Endothelial cell (in vitro differentiated cells): Measurements from ENCODE around the gene PECR. TPM values are rescaled to one million over a fixed set of nuclear protein-coding genes. Genes with fewer than 3 reads are reported as not detected.

ENCODE experiments used
- DNase-seq: peaks from one replicate; pipeline ENCODE4 v3.0.0; 2021; ENCODE audit warnings: low spot score
- H3K27ac Mint-ChIP-seq: one replicate; pipeline ENCODE4 v1.8.0; 2021; ENCODE audit warnings: mixed read lengths, inconsistent platforms; ENCODE audit not compliant: unreplicated experiment
- H3K27me3 Mint-ChIP-seq: one replicate; pipeline ENCODE4 v1.8.0; 2021; ENCODE audit warnings: mild to moderate bottlenecking, moderate library complexity, mixed read lengths, inconsistent platforms; ENCODE audit not compliant: unreplicated experiment
- H3K36me3 Mint-ChIP-seq: one replicate; pipeline ENCODE4 v1.8.0; 2021; ENCODE audit warnings: mild to moderate bottlenecking, low read depth, mixed read lengths, inconsistent platforms; ENCODE audit not compliant: unreplicated experiment
- H3K4me1 Mint-ChIP-seq: one replicate; pipeline ENCODE4 v1.8.0; 2021; ENCODE audit warnings: mild to moderate bottlenecking, mixed read lengths, inconsistent platforms; ENCODE audit not compliant: unreplicated experiment
- H3K4me3 Mint-ChIP-seq: one replicate; pipeline ENCODE4 v1.8.0; 2021; ENCODE audit warnings: mild to moderate bottlenecking, mixed read lengths, inconsistent platforms; ENCODE audit not compliant: unreplicated experiment
- H3K9me3 Mint-ChIP-seq: one replicate; pipeline ENCODE4 v1.8.0; 2021; ENCODE audit warnings: mixed read lengths, inconsistent platforms; ENCODE audit not compliant: unreplicated experiment
- CTCF ChIP-seq: fragments of 200-600 bp; sonication (generic); IDR thresholded peaks from one replicate; pipeline ENCODE4 v1.5.0; 2021; ENCODE audit warnings: antibody characterized with exemption; ENCODE audit not compliant: unreplicated experiment
- total RNA-seq: library from RNA; stranded (reverse); fragmentation: NEBNext Ultra II Directional; extraction: Animal tissue kit (Norgen Biotek cat#: 25700); gene quantifications from one replicate; pipeline ENCODE4 v1.2.1, GENCODE V29; 2021; ENCODE audit not compliant: unreplicated experiment

The PECR gene
- total RNA-seq, 1 donor from 2014 or later: 8.4 TPM

- peaks cover 13% of the 10 kb centered on the region for H3K4me1 Mint-ChIP-seq
Observed at GRCh38 chr2:216033403-216033802, 48.2 kb downstream of the PECR start.

GRCh38 chr2:216031960-216032689 lies 49.5 kb downstream of the PECR start:
- peaks cover 13% of the 10 kb centered on the region for H3K4me1 Mint-ChIP-seq
- no peak for TF ChIP-seq CTCF
- H3K4me3 Mint-ChIP-seq: no peak overlapping the region
- H3K27me3 Mint-ChIP-seq: peaks cover 4% of the 10 kb centered on the region
- DNase-seq: no peak
- no peaks in the 10 kb centered on the region for H3K9me3 Mint-ChIP-seq
- peaks cover 7% of the 10 kb centered on the region for H3K36me3 Mint-ChIP-seq
- H3K27ac Mint-ChIP-seq: no peak overlapping the region

More at GRCh38 chr2:216033403-216033802, 48.2 kb downstream of the PECR start:
- no peak for TF ChIP-seq CTCF
- peaks cover 4% of the 10 kb centered on the region for H3K27me3 Mint-ChIP-seq
- H3K27ac Mint-ChIP-seq: peak overlapping the region; percentile 6
- H3K4me3 Mint-ChIP-seq: no peak overlapping the region
- peaks cover 7% of the 10 kb centered on the region for H3K36me3 Mint-ChIP-seq
- no peaks in the 10 kb centered on the region for H3K9me3 Mint-ChIP-seq
- DNase-seq: no peak

- Mint-ChIP-seq H3K36me3 (peaks cover 4% of the 10 kb centered on the region), H3K9me3 (no peaks in the 10 kb centered on the region)
Observed at GRCh38 chr2:216030216-216030615, 51.4 kb downstream of the PECR start.

GRCh38 chr2:216029416-216030129 lies 52.0 kb downstream of the PECR start:
- Mint-ChIP-seq H3K4me3 (no peak overlapping the region), H3K4me1 (peaks cover 23% of the 10 kb centered on the region), H3K27me3 (no peaks in the 10 kb centered on the region), H3K27ac (no peak overlapping the region), H3K36me3 (peaks cover 4% of the 10 kb centered on the region), H3K9me3 (no peaks in the 10 kb centered on the region)
- DNase-seq: no peak
- TF ChIP-seq CTCF: no peak

More at GRCh38 chr2:216030216-216030615, 51.4 kb downstream of the PECR start:
- no peaks in the 10 kb centered on the region for H3K27me3 Mint-ChIP-seq
- peaks cover 17% of the 10 kb centered on the region for H3K4me1 Mint-ChIP-seq
- no peak overlapping the region for H3K27ac Mint-ChIP-seq
- DNase-seq: no peak
- no peak for TF ChIP-seq CTCF
- no peak overlapping the region for H3K4me3 Mint-ChIP-seq
